NCI-H82 (cell line): Measurements from ENCODE around the gene RTN4.
"Not testable (repeated sequence)": the region's sequence is repeated elsewhere in the genome, so short reads cannot be mapped to it uniquely, and the experiment has no call there.

ENCODE experiments used
- DNase-seq: peaks from one replicate; lab custom pipeline; 2025; lab: John Stamatoyannopoulos, UW

Gene RTN4

GRCh38 chr2:55050100-55050994 is at the start of gene RTN4:
TSS of gene RTN4 (minus strand) at chr2:55050451. CDS start at chr2:55050300, 151 bp downstream.
- peak; percentile 100 for DNase-seq

GRCh38 chr2:55099493-55099877 is 49.2 kb upstream of the RTN4 start:
- no peak for DNase-seq

GRCh38 chr2:55097461-55098410 is 47.5 kb upstream of the RTN4 start:
- DNase-seq = peak; percentile 81

GRCh38 chr2:55097082-55097460 is 46.8 kb upstream of the RTN4 start:
- DNase-seq = no peak

GRCh38 chr2:55096586-55096985 is 46.3 kb upstream of the RTN4 start:
- DNase-seq = no peak

GRCh38 chr2:55093381-55093780 is 43.1 kb upstream of the RTN4 start:
- DNase-seq = peak; percentile 47

GRCh38 chr2:55092439-55092838 is 42.2 kb upstream of the RTN4 start:
- no peak for DNase-seq

GRCh38 chr2:55091681-55092080 is 41.4 kb upstream of the RTN4 start:
- DNase-seq = not testable (repeated sequence)

GRCh38 chr2:55090702-55091101 is 40.5 kb upstream of the RTN4 start:
- no peak for DNase-seq

GRCh38 chr2:55089726-55090125 is 39.5 kb upstream of the RTN4 start:
- DNase-seq = no peak

GRCh38 chr2:55088400-55088799 is 38.1 kb upstream of the RTN4 start:
- DNase-seq = no peak

GRCh38 chr2:55087936-55088335 is 37.7 kb upstream of the RTN4 start:
- no peak for DNase-seq

GRCh38 chr2:55087501-55087900 is 37.2 kb upstream of the RTN4 start:
- no peak for DNase-seq

GRCh38 chr2:55085113-55086040 is 35.1 kb upstream of the RTN4 start:
- DNase-seq = no peak

- DNase-seq = no peak
Observed at GRCh38 chr2:55084641-55085040, 34.4 kb upstream of the RTN4 start.

- no peak for DNase-seq
Observed at GRCh38 chr2:55080204-55080738, 30.0 kb upstream of the RTN4 start.

- DNase-seq = no peak
Observed at GRCh38 chr2:55078956-55079355, 28.7 kb upstream of the RTN4 start.

- no peak for DNase-seq
Observed at GRCh38 chr2:55076721-55077120, 26.5 kb upstream of the RTN4 start.

GRCh38 chr2:55076019-55076418 is 25.8 kb upstream of the RTN4 start:
- DNase-seq = not testable (repeated sequence)

GRCh38 chr2:55073000-55073983 is 23.0 kb upstream of the RTN4 start:
- DNase-seq = no peak
